ENCODE measurements around the gene DENND1C.

Gene DENND1C, protein sequence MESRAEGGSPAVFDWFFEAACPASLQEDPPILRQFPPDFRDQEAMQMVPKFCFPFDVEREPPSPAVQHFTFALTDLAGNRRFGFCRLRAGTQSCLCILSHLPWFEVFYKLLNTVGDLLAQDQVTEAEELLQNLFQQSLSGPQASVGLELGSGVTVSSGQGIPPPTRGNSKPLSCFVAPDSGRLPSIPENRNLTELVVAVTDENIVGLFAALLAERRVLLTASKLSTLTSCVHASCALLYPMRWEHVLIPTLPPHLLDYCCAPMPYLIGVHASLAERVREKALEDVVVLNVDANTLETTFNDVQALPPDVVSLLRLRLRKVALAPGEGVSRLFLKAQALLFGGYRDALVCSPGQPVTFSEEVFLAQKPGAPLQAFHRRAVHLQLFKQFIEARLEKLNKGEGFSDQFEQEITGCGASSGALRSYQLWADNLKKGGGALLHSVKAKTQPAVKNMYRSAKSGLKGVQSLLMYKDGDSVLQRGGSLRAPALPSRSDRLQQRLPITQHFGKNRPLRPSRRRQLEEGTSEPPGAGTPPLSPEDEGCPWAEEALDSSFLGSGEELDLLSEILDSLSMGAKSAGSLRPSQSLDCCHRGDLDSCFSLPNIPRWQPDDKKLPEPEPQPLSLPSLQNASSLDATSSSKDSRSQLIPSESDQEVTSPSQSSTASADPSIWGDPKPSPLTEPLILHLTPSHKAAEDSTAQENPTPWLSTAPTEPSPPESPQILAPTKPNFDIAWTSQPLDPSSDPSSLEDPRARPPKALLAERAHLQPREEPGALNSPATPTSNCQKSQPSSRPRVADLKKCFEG

DNA sequence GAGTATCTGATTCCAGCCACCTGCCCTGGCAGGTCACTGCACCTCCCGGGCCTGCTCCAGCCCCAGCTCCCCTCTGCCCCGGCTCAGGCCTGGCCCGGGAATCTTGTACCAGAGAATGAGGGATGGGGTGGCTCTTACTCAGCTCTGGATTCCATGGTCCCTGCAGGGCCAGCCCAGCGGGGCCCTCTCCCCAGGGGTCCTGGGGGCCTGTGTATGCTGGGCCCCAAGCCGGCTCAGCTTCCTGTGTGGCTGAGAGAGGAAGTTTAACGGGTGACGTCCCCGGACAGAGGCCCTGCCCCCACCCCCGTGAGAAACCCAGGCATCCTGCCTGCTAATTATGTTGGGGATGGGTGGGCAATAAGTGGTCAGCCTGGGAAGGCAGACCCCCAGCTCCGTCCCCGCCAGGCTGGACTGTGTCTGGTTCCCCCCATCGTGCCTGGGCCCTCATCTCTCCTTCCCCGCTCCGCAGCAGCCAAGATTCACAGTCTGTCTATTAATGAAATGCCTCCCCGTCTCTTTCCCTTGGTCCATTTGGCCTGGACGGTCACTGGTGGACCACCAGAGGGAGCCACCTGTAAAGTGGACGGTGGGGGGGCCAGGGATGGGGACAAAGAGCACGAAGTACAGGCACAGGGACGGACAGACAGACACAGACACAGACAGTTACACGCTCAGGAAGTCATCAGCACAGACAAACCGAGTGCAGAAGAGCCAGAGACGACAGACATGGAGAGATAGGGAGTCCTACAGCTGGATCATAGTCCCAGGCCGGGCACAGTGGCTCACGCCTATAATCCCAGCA lies at the start of gene DENND1C:
Gene DENND1C (minus strand): TSS at position 247 of the 802 bp plus-strand sequence. CDS start 92 bp downstream, at position 155.
- peak; percentile 77 for DNase-seq

DNA sequence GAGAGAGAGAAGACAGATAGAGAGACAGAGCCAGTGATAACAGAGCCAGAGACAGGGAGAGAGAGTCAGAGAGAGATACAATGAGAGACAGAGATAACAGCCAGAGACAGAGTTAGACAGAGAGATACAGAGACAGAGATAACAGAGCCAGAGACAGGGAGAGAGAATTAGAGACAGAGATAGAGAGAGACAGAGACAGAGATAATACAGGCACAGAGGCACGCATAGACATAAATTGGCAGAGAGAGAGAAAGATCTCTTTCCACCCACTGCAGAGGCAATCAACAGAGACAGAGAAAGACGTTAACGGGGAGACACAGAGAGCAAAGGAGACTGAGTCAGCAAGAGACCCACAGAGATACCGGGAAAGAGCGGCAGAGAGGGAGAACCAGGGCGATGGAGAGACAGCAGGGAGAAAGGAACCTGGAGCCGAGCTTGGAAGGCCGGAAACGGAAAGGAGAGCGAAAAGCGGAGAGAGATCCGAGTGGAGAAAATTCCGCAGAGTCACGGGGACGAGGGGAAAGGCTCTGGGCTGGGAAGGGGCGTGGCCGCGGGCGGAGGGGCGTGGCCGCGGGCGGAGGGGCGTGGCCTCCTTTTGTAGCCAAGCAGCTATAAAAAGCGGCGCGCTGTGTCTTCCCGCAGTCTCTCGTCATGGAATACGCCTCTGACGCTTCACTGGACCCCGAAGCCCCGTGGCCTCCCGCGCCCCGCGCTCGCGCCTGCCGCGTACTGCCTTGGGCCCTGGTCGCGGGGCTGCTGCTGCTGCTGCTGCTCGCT lies 49.0 kb upstream of the DENND1C start, which contains the start of gene TNFSF9:
Gene TNFSF9 (plus strand): TSS at position 641 of the 777 bp plus-strand sequence. CDS start 11 bp downstream, at position 652.
- DNase-seq, result peak; percentile 88

DNA sequence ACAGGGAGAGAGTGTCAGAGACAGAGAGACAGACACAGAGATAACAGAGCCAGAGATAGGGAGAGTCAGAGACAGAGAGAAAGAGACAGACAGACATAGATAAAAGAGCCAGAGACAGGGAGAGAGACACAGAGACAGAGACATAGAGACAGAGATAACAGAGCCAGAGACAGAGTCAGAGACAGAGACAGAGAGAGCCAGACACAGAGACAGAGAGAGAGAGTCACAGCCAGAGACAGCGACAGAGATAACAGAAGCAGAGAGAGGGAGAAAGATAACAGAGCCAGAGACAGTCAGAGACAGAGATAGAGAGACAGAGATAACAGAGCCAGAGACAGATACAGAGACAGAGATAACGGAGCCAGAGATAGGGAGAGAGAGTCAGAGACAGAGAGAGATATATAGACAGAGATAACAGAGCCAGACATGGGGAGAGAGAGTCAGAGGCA lies 48.4 kb upstream of the DENND1C start:
- no peak for DNase-seq

DNA sequence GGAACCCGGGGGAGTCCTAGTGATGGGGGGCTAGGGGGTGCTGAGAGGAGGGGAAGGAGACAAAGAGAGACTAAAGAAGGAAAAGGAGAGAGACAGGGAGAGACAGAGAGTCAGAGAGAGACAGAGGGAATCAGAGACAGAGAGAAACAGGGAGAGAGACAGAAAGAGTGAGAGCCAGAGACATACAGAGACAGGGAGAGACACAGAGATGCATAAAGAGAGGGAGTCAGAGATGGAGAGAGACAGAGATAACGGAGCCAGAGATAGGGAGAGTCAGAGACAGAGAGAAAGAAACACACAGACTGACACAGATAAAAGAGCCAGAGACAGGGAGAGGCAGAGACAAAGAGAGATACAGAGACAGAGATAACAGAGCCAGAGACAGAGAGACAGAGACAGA lies 47.8 kb upstream of the DENND1C start:
- no peak for DNase-seq

DNA sequence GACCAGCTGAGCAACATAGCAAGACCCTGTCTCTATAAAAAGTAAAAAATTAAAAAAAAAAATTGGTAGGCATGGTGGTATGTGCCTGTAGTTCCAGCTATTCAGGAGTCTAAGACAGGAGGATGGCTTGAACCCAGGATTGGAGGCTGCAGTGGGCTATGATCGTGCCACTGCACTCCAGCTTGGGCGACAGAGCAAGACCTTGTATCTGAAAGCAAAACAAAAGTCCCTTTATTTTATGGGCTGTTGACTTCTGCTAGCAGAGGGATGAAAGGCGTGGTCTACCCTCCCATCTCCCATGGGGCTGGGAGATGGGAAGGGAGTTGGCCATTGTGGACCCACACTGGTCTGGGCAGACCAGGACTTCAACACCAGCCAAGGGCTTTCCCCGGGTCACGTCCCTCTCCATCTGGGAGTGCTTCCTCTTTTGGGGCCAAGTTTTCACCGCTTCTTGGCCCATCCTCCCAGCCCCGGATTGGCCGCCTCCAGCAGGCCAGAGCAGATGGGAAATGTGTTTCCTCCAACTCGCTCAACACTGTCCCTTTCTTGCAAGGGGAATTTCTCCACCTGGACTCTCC lies 47.0 kb upstream of the DENND1C start:
- DNase-seq, result no peak

DNA sequence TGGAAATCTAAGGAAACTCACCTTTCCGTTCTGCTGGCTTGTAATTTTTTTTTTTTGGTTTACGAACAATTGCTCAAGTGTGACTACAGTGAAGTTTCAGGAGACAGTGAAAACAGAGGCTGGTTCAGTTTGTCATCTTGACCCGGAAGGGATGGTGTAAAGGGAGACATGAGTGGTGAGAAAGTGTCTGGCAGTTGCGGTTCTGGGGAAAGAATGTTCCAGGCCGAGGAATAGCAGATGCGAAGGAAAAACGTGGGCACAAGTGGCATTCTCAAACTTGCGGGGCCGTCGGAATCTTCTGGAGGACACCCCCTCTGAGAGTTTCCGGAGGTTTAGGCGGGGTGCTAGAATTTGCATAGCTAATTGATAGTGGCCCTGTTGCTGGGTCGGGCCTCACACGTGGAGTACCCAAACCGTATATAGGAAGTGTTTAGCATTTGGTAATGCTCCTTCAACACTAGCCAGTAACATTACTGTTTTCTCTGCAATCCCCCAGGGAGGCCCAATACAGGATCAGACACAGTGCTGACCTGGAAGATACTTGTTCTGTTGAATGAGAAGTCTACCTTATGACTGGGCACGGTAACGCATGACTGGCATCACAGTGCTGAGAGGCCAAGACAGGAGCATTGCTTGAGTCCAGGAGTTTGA lies 46.4 kb upstream of the DENND1C start:
- DNase-seq, result no peak

DNA sequence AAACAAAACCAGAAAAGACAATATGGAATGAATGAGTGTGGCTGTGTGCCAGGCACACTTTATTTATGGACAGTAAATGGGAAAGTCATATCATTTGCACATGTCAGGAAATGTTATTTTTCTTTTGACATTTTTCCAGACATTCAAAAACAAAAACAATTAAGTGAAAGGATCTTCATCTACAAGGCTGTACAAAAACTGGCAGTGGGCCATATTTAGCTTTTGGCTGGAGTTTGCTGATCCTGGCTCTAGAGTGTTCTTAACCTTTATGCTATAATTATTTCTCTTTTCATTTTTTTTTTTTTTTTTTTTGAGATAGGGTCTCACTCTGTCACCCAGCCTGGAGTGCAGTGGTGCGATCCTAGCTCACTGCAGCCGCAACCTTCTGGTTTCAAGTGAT lies 42.7 kb upstream of the DENND1C start:
- no peak for DNase-seq

DNA sequence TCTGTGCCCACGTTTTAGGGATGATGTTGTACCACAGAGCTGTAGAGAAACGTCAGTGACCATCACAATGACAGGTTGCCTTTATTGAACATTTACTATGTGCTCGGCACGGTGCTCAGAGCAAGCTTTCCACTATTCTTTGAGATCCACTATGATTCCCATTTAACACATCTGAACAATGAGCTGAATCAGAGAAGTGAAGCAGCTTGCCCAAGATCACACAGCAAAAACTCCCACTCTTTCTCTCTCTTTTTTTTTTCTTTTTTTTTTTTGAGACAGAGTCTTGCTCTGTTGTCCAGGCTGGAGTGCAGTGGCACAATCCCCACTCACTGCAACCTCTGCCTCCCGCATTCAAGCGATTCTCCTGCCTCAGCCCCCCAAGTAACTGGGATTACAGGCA lies 41.1 kb upstream of the DENND1C start:
- no peak for DNase-seq

DNA sequence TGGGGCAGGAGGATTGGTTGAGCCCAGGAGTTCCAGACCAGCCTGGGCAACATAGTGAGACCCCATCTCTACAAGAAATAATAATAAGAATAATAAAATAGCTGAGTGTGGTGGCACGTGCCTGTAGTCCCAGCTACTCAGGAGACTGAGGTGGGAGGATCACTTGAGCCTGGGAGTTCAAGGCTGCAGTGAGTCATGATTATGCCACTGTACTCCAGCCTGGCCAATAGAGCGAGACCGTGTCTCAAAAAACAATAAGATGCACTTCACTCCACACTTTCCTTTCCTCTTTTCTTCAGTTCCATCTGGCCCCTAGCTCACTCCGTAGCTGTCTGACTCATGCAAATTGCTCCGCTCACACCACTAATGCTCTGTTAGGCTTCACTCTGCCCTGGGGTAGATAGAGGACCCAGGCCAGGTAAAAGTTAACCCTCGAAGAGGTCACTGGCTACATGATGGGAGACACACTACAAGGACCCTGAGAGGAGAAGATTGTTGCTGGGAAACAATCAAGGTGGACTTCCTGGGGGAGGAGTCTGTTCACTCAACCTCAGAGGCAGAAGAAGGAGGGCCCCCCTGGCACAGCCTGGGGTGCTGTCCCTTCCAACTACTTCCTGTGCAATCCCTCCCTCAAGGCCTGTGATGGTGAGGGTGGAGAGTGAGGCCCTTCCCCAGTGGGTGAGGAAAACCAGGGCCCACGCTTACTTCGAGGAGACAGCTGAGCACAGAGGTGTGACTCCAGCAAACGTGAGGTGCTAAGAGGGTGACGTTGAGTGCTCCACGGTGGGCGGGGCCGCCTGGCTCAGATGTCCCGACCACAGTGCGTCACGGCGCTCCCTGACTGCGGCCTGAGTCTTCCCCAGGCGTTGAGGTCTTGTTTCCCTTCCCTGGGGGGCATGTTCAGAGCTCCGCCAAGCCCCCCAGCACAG lies 40.4 kb upstream of the DENND1C start:
- DNase-seq, result peak; percentile 56

DNA sequence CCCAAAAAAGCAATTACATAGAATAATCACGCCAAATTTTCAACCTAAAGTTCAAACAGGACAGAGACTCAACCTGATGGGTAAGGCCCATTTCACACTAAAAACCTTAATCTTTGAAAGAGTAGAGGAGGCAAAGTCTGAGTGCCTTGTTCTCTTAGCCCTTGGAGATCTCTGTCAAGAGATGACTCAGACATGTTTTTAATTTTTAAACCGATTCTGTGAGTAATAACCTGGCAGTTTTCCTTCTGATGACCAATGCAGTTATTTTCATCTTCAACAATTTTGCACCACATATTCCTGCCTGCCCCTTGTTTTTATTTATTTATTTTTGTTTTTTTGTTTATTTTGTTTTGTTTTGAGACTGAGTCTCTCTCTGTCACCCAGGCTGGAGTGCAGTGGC lies 37.7 kb upstream of the DENND1C start:
- DNase-seq, result no peak

DNA sequence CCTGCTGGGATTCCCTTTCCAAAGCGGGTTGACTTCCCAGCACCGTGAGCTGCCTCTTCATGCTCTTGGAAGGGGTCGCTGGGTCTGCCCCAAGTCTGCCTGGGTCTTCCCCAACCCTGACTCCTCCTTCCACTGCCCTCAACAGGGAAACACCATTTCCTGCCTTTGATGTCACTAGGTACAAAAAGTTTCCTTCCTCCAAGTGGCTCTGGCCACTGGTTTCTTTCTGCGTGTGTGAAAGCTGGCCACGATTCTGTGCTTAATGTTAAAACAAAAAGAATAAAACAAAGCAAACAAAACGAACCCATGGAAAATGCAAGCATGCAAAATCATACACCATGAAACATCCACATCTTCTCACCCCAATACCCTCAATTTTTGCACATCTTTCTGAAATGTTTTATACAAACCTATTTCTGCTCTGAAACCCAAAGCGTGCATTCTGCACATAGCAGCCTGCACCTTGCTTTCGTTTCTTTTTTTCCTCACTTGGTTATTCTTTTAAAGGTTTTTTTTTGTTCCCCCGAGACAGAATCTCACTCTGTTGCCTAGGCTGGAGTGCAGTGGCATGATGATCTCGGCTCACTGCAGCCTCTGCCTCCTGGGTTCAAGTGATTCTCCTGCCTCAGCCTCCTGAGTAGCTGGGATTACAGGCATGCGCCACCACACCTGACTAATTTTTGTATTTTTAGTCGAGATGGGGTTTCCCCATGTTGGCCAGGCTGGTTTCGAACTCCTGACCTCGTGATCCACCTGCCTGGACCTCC lies 36.7 kb upstream of the DENND1C start:
- peak; percentile 34 for DNase-seq

DNA sequence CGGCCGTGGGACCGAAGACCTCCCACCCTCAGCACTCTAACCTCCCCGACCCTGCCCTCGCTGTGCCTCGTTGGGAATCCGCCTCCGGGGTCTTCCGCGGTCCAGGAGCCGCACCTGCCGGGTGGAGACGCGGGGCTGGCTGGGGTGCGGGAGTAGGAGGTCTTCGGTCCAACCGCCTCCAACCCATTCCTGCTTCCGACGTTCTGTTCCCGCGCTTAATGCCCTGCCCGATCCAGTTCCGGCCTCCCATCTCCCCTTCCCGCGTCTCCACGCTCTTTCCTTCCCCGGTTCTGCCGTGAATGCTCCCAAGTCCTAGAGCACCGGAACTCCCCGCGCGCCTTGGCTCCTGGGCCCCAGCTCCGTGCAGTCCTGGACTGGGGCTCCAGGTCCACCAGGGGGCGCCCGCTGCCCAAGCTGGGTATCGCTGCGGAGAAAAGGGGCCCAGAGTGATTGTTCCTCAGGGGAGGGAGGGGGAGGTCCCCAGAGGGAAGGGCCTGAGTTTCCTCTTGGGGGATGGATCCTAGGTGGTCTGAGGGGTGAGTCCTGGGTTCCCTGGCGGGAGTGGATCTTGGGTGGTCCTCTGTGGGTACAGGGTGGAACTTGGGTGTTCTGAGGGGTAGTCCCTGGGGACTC lies 35.2 kb upstream of the DENND1C start:
- DNase-seq, result peak; percentile 96

DNA sequence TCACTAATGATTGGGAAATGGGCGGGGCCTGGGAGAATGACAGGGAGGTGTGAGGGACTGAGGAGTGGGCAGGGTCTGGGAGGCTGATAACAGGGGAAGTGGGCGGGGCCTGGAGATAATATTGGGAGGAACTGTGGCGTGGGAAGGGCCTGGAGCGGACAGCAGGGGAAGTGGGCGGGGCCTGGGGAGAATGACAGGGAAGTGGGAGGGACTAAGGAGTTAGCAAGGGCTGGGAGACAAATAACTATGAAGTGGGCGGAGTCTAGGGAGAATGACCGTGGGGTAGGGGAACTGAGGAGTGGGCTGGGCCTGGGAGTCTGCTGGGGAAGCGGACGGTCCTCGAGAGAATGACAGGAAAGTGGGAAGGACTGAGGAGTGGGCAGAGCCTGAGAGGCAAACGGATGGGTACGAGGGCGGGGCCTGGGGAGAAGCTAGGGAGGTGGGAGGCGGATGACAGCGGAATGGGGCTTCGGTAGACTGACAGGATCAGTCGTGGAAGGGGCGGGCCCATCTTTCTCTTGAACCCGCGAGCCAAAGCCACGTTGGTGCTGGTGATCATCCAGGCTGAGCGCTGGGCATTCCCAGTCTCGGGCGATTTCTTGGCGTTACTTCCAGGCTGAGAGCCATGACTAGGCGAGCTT lies 34.6 kb upstream of the DENND1C start:
- peak; percentile 85 for DNase-seq

DNA sequence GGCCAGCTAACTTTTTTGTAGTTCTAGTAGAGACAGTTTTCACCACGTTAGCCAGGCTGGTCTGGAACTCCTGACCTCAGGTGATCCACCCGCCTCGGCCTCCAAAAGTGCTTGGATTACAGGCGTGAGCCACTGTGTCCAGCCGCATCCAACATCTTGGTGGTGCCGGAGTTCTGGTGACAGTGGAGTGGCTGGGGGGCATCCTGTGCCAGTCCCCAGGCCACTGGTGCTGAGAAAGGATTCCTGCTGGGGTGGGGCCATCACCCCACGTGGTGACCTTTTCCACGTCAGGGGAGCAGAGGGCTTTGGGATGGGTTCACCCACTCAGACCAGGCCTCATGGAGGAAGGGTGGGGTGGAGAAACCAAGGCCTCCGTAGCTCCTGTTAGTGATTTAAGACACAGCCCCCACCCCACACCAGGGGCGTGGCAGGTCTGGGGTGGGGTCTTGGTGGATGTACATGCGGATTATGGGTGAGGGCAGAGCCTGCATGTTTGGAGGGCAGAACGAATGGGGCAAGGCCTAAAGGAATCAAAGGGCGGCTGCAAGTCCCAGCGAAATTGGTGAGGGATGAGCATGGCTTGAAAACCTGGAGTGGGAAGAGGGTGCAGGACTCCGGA lies 33.4 kb upstream of the DENND1C start:
- no peak for DNase-seq

DNA sequence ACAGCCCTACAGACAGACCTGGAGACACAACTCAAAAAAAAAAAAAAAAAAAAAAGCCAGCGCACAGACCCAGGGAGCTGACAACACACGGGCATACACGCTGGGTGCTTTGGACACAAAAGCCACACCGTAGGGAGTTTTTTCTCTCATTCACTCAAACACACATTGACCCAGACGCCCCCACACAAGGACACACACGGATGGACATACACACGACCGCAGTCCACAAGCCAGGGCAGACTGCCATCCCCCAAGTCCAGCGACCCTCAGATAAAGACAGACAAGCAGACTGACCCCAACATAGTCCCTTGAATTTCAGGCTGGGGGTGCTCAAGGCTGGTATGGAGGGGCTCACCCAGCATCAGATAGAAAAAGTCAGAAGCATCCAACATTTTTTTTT lies 32.5 kb upstream of the DENND1C start:
- DNase-seq, result no peak

DNA sequence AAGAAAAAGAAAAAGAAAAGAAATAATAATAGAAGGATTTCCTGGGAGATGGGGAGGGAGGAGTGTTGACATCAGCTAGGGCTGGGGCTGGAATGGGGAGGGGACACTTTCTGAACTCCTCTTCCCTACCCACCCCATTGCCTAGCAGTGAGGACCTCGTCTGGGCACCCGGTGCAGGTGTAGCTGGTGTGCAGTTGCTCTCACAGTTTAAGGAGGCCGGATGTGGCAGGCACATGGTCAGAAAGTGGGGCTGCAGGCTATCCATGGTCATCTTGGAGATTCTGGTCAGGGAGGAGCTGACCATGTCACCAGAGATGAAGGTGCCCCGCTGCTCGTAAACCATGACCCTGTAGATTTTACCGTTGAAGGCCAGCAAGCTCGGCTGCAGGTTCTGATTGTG lies 29.0 kb upstream of the DENND1C start:
- no peak for DNase-seq

DNA sequence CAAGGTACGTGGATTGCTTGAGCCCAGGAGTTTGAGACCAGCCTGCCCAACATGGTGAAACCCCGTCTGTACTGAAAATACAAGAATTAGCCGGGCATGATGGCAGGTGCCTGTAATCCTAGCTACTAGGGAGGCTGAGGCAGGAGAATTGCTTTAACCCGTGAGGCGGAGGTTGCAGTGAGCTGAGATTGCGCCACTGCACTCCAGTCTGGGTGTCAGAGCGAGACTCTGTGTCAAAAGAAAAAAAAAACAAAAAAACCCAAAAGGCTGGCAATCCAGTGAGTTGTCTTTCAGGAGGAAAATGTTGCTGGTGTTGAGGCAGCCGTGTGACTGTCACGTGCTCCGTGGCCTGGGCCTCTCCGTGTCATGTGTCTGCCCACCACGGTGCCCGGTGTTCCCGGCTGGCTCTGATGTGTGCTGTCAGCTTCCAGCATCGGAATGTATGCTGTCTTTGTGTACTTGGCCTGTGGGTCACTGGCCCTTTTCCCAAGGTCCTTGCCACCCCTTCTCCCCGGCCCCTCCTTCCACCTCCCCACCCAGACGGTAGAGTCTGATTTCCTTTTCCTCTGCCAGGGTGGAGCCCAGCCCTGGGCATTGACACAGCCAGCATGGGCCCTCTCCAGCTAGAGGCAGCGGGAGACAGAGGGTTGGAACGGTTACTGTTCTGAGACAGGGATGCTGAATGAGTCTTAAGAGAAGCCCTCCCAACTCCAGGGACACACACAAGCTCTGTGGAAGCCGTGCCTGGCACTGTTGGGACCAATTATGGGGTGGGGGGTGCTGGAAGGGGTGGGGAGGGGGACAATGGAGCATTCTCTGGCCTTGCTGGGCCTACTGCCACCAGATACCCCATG lies 27.8 kb upstream of the DENND1C start:
- no peak for DNase-seq
